DOHH2 (cell line): ENCODE results near the gene DENND4C.

Experiments
- EZH2phosphoT487 ChIP-seq: fragments of 200-600 bp; sonication (generic); IDR thresholded peaks from 2 replicates; pipeline ENCODE4 v1.6.1; 2017; ENCODE audit warnings: borderline replicate concordance, mild to moderate bottlenecking, antibody characterized with exemption, low read length, moderate library complexity, mixed read lengths
- TF ChIP-seq, protein P1 (sequence below): fragments of 200-600 bp; sonication (generic); IDR thresholded peaks from one replicate; pipeline ENCODE4 v1.5.1; 2014; ENCODE audit warnings: antibody characterized with exemption, mild to moderate bottlenecking, low read depth, low read length; ENCODE audit not compliant: poor library complexity, severe bottlenecking

DNA sequence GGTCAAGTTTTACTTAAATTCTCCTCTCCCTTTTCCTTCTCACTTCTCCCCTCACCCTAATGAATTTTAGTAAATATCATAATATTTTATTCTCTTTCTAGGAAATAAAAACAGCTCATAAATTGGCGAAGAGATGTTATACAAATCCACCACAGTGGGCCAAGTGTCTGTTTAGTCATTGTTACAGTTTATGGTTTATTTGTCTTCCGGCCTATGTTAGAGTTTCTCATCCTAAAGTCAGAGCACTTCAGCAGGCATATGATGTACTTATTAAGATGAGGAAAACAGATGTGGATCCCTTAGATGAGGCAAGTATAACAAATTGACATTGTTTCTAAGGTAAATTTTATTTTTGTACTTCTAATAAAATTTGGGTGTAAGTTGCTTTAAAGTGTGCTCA lies 101.4 kb downstream of the DENND4C start:
- TF ChIP-seq, protein P1, sequence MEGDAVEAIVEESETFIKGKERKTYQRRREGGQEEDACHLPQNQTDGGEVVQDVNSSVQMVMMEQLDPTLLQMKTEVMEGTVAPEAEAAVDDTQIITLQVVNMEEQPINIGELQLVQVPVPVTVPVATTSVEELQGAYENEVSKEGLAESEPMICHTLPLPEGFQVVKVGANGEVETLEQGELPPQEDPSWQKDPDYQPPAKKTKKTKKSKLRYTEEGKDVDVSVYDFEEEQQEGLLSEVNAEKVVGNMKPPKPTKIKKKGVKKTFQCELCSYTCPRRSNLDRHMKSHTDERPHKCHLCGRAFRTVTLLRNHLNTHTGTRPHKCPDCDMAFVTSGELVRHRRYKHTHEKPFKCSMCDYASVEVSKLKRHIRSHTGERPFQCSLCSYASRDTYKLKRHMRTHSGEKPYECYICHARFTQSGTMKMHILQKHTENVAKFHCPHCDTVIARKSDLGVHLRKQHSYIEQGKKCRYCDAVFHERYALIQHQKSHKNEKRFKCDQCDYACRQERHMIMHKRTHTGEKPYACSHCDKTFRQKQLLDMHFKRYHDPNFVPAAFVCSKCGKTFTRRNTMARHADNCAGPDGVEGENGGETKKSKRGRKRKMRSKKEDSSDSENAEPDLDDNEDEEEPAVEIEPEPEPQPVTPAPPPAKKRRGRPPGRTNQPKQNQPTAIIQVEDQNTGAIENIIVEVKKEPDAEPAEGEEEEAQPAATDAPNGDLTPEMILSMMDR = no peak
- TF ChIP-seq EZH2phosphoT487 = no peak
